ENCODE data around the gene HHATL. TPM values are rescaled to one million over a fixed set of nuclear protein-coding genes. Genes with fewer than 3 reads are reported as not detected.

The HHATL gene
- total and polyA plus RNA-seq, 10 of the 15 experiments (the other 5 are each of a cell fraction or from before 2014, with no cell fraction given) = not detected

GRCh38 chr3:42660131-42660715 lies 42.4 kb downstream of the HHATL start:
- 41% methylated on average over 6 of the region's 6 CpGs for WGBS (ENCODE audit: insufficient coverage, insufficient replicate concordance, low lambda C conversion rate, missing lambda C conversion rate)
- FAIRE-seq = no peak
- ChIA-PET SMC1A (ENCODE audit: uncharacterized antibody, unreplicated experiment) (no interaction called here), POLR2A (no interaction called here), CTCF (interaction anchor here (0.7 kb wide), 1 partner anchor 47 kb away, joined by 3 read pairs; no protein-coding TSS in a partner anchor), RAD21 (ENCODE audit: unreplicated experiment) (no interaction called here)
- Histone ChIP-seq H3K4me1 (ENCODE audit: control insufficient read depth, insufficient read depth, low read length) (peaks cover 7% of the 10 kb centered on the region), H2AFZ (ENCODE audit: control insufficient read depth, low read depth, low read length) (no peak overlapping the region), H3K27me3 (replicated peaks in 1 of 2; ENCODE audit: control insufficient read depth in 2 of 2, insufficient read depth in 2 of 2, low read length in 1 of 2) (no peaks in the 10 kb centered on the region), H3K9ac (ENCODE audit: control insufficient read depth, insufficient read depth, low read length) (no peak overlapping the region), H4K20me1 (ENCODE audit: control insufficient read depth, insufficient read depth) (no peaks in the 10 kb centered on the region), H3K36me3 (ENCODE audit: control insufficient read depth in 2 of 2, insufficient read depth in 2 of 2, low read length in 1 of 2) (no peaks in the 10 kb centered on the region; a peak in 1 of 4 replicates), H3K27ac (ENCODE audit: control insufficient read depth, insufficient read depth) (no peak overlapping the region), H3K9me3 (replicated peaks; ENCODE audit: control insufficient read depth, insufficient read depth, low read length) (no peaks in the 10 kb centered on the region; the same call in 2 of the 3 replicates), H3K4me2 (ENCODE audit: control insufficient read depth, insufficient read depth) (no peak overlapping the region), H3K4me3 (no peak overlapping the region), H3K79me2 (ENCODE audit: control insufficient read depth, insufficient read depth, low read length) (no peaks in the 10 kb centered on the region)
- intact Hi-C loops (cut with micrococcal nuclease; ENCODE audit: unreplicated experiment) = no loop called here
- no peak for TF ChIP-seq ZNF24 (IDR thresholded peaks at IDR 0.05)
- no TSS peak for BruUV-seq (replicated peaks)
- in situ Hi-C loops (cut with MboI) = no loop called here
- no peak for DNase-seq (ENCODE audit: low read depth, low spot score)
- no peak for ATAC-seq

GRCh38 chr3:42659451-42660130 lies 43.0 kb downstream of the HHATL start:
- POLR2A ChIA-PET = no interaction called here
- 80% methylated on average over 16 of the region's 25 CpGs for WGBS (ENCODE audit: insufficient coverage, insufficient replicate concordance, low lambda C conversion rate, missing lambda C conversion rate)
- no peaks in the 10 kb centered on the region; a peak in 1 of 4 replicates for H3K36me3 ChIP-seq (ENCODE audit: control insufficient read depth in 2 of 2, insufficient read depth in 2 of 2, low read length in 1 of 2)
- ATAC-seq = no peak
- no peak for FAIRE-seq
- in situ Hi-C loops (cut with MboI) (no loop called here), intact Hi-C loops (cut with micrococcal nuclease; ENCODE audit: unreplicated experiment) (no loop called here)
- CTCF ChIA-PET = no interaction called here
- no peaks in the 10 kb centered on the region for H3K79me2 ChIP-seq (ENCODE audit: control insufficient read depth, insufficient read depth, low read length)
- H4K20me1 ChIP-seq (ENCODE audit: control insufficient read depth, insufficient read depth) = no peaks in the 10 kb centered on the region
- H3K27me3 ChIP-seq (replicated peaks in 1 of 2; ENCODE audit: control insufficient read depth in 2 of 2, insufficient read depth in 2 of 2, low read length in 1 of 2) = no peaks in the 10 kb centered on the region
- peaks cover 7% of the 10 kb centered on the region for H3K4me1 ChIP-seq (ENCODE audit: control insufficient read depth, insufficient read depth, low read length)
- no peak for DNase-seq (ENCODE audit: low read depth, low spot score)
- no TSS peak for BruUV-seq (replicated peaks)
- RAD21 ChIA-PET (ENCODE audit: unreplicated experiment) = no interaction called here
- no peak overlapping the region for H3K9ac ChIP-seq (ENCODE audit: control insufficient read depth, insufficient read depth, low read length)
- H3K9me3 ChIP-seq (replicated peaks; ENCODE audit: control insufficient read depth, insufficient read depth, low read length) = no peaks in the 10 kb centered on the region; the same call in 2 of the 3 replicates
- H3K4me2 ChIP-seq (ENCODE audit: control insufficient read depth, insufficient read depth) = no peak overlapping the region
- no peak overlapping the region for H2AFZ ChIP-seq (ENCODE audit: control insufficient read depth, low read depth, low read length)
- TF ChIP-seq STAT1 (conservative IDR thresholded peaks at IDR 0.05) (no peak), CBFB (IDR thresholded peaks at IDR 0.05; ENCODE audit: low read depth) (no peak), KLF5 (IDR thresholded peaks at IDR 0.05; ENCODE audit: partially characterized antibody) (no peak), JUNB (IDR thresholded peaks at IDR 0.05) (no peak), SIX5 (IDR thresholded peaks at IDR 0.05; ENCODE audit: low read depth, low read length, severe bottlenecking) (no peak), SUZ12 (IDR thresholded peaks at IDR 0.05; ENCODE audit: unreplicated experiment) (no peak), CUX1 (IDR thresholded peaks at IDR 0.05; ENCODE audit: insufficient replicate concordance, low read depth, low read length) (no peak)
- SMC1A ChIA-PET (ENCODE audit: uncharacterized antibody, unreplicated experiment) = no interaction called here
- H3K27ac ChIP-seq (ENCODE audit: control insufficient read depth, insufficient read depth) = no peak overlapping the region
- H3K4me3 ChIP-seq = no peak overlapping the region
